Measurements from ENCODE around the gene TBC1D16. TPM values are rescaled to one million over a fixed set of nuclear protein-coding genes. Genes with fewer than 3 reads are reported as not detected.
A peak's percentile ranks its signal among the peaks of the same experiment; 100 is the strongest.

TBC1D16 gene
- total RNA-seq, 1 donor from 2014 or later, result 21.2 TPM

DNA sequence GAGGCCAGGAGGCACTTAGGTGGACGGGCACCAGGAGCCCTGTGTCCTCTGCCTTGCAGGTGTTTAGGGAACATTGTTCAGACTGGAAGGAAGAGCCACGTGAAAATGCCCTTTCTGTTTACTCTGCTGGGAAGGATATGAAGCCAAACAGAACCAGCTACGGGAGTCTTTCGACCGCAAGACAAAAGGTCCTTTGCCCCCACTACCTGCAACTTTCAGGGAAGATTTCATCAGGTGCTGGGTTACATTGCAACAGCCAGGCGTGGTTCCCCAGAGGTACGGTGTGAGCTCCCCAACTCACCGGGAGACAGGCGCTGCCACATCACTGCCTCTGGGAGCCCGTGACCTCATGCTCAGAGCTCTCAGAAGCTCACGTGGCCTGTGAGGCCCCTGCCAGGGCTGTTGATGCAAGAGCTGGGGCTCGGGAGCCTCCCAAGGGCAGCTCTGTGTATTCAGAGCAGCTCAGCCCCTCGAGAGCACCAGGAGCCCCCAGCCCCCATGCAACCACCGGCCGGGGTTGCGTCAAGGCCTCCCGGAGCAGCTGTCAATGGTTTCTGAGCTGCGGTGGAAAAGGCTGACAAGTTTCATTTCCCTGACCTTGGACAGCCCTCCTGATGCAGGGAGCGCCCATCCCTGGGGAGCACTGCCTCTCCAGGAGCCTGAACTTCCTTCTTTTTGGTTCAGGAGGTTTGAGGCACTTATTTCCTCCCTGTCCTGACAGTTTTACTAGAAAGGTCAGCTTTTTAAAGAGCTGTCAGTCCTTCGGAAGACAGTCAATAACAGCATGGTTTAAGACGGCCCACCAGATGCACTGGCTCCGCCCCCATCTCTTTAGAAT is 42.1 kb downstream of the TBC1D16 start:
- H2AFZ ChIP-seq (replicated peaks), result no peak overlapping the region
- H3K27me3 ChIP-seq, result peaks cover 11% of the 10 kb centered on the region
- Mint-ChIP-seq H3K4me3 (no peak overlapping the region), H3K36me3 (peaks cover 7% of the 10 kb centered on the region), H3K4me1 (peaks cover 38% of the 10 kb centered on the region), H3K27me3 (ENCODE audit: insufficient read depth, low read depth) (peaks cover 5% of the 10 kb centered on the region), H3K9me3 (no peaks in the 10 kb centered on the region), H3K27ac (no peak overlapping the region)
- H3K36me3 ChIP-seq, result no peaks in the 10 kb centered on the region
- no peaks in the 10 kb centered on the region for H3K9me3 ChIP-seq (ENCODE audit: low read depth)
- no peak overlapping the region for H3K4me2 ChIP-seq
- H4K20me1 ChIP-seq (ENCODE audit: low read depth), result peaks cover 50% of the 10 kb centered on the region
- no peak overlapping the region for H3K4me3 ChIP-seq
- TF ChIP-seq CTCF (IDR thresholded peaks at IDR 0.05), result no peak
- TF ChIP-seq EZH2phosphoT487 (IDR thresholded peaks at IDR 0.05), result no peak
- no peak for TF ChIP-seq EZH2 (IDR thresholded peaks at IDR 0.05)
- H3K79me2 ChIP-seq (ENCODE audit: low read depth), result peaks cover 1% of the 10 kb centered on the region
- no peak overlapping the region for H3K9ac ChIP-seq
- peaks cover 20% of the 10 kb centered on the region for H3K4me1 ChIP-seq
- DNase-seq (ENCODE audit: low spot score), result peak; percentile 32
- no peaks in the 10 kb centered on the region for H3F3A ChIP-seq (ENCODE audit: low read depth)
- H3K27ac ChIP-seq, result no peak overlapping the region

DNA sequence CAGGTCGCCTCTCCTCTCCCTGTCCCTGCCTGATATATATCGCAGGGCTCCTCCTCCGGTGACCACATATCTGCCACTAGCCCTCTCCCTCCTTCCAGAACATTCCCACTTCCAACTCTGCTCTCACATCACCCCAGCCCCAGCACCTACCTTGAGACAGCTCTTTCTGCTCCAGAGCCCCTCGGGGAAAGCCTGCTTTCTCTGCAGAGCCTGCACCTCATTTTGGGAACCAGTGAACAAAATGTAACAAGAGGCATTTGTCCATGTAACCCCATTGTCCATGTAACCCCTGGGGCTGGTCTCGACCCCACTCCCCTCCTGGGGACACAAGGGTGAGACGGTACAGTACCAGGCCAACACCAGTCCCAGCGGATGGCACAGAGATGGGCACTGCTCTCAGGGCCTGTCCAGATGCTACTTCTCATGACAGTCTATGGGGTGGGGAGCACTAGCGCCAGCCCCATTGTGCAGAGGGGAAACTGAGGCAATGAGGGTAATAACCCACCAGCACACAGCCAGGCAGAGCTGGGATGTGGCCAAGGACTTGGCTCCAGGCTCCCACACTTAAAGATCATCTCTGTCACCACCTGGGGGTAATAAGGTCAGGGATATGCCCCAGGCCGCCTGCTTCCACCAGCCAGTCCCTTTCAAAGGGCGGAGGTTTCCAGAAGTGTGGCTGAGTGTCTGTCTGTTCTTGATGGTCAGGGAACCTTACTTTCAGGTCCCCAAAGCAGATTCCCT is 42.9 kb downstream of the TBC1D16 start:
- Histone ChIP-seq H3K79me2 (ENCODE audit: low read depth) (peaks cover 9% of the 10 kb centered on the region), H3K27ac (no peak overlapping the region), H3K4me3 (no peak overlapping the region), H3F3A (ENCODE audit: low read depth) (no peaks in the 10 kb centered on the region), H3K36me3 (no peaks in the 10 kb centered on the region), H3K9me3 (ENCODE audit: low read depth) (no peaks in the 10 kb centered on the region), H4K20me1 (ENCODE audit: low read depth) (peaks cover 58% of the 10 kb centered on the region), H3K4me1 (peaks cover 27% of the 10 kb centered on the region), H3K9ac (no peak overlapping the region), H2AFZ (replicated peaks) (no peak overlapping the region), H3K27me3 (peaks cover 11% of the 10 kb centered on the region), H3K4me2 (peak overlapping the region; percentile 94)
- H3K36me3 Mint-ChIP-seq, result peaks cover 5% of the 10 kb centered on the region
- TF ChIP-seq CTCF (IDR thresholded peaks at IDR 0.05), result no peak
- no peak for TF ChIP-seq EZH2phosphoT487 (IDR thresholded peaks at IDR 0.05)
- TF ChIP-seq EZH2 (IDR thresholded peaks at IDR 0.05), result no peak
- no peaks in the 10 kb centered on the region for H3K9me3 Mint-ChIP-seq
- DNase-seq (ENCODE audit: low spot score), result no peak
- H3K27ac Mint-ChIP-seq, result peak overlapping the region; percentile 81
- H3K4me3 Mint-ChIP-seq, result peak overlapping the region; percentile 69
- peaks cover 45% of the 10 kb centered on the region for H3K4me1 Mint-ChIP-seq
- H3K27me3 Mint-ChIP-seq (ENCODE audit: insufficient read depth, low read depth), result peaks cover 5% of the 10 kb centered on the region

DNA sequence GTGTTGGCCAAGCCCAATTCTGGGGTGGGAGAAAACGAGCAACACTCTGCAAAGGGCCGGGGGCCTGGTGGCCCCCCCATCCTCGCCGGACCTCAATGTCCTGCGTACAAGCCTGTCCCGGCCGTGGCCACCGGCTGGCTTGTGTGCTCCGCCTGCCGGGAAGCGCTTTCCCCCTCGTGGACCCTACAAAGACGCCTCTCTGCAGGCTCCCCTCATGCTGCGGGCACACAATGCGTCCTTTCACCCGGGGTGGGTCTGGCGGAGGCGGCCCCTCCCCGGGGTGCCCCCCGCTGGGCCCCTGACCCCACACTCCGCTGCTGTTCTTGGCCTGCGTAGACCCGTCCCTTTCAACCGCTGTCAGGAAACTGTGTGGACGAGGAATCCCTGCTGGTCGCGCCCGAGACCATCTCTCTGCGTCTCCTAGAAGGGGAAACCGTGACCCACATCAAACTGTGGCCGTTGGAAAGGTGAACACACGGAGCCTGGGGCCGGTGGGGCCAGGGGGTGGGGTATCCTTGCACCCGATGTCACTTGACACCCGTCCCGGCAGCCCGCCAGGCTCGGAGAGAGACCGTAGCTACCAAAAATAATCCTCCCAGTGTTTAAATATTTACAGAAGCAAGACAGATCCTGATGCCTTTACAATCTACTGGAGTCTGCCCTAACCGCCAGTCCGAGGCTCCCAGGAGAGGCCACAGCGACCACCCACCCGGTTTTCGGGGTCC is 43.6 kb downstream of the TBC1D16 start:
- H3K4me2 ChIP-seq, result peak overlapping the region; percentile 94
- H3K79me2 ChIP-seq (ENCODE audit: low read depth), result peaks cover 9% of the 10 kb centered on the region
- peaks cover 11% of the 10 kb centered on the region for H3K27me3 ChIP-seq
- peaks cover 65% of the 10 kb centered on the region for H4K20me1 ChIP-seq (ENCODE audit: low read depth)
- H3K9me3 Mint-ChIP-seq, result no peaks in the 10 kb centered on the region
- H3K9ac ChIP-seq, result no peak overlapping the region
- peaks cover 31% of the 10 kb centered on the region for H3K4me1 ChIP-seq
- H3K4me1 Mint-ChIP-seq, result peaks cover 50% of the 10 kb centered on the region
- TF ChIP-seq EZH2phosphoT487 (IDR thresholded peaks at IDR 0.05) (no peak), EZH2 (IDR thresholded peaks at IDR 0.05) (peak; percentile 59), CTCF (IDR thresholded peaks at IDR 0.05) (peak; percentile 4)
- peak overlapping the region; percentile 69 for H3K4me3 Mint-ChIP-seq
- peak overlapping the region; percentile 53 for H3K4me3 ChIP-seq
- no peaks in the 10 kb centered on the region for H3F3A ChIP-seq (ENCODE audit: low read depth)
- H3K36me3 ChIP-seq, result no peaks in the 10 kb centered on the region
- H3K27me3 Mint-ChIP-seq (ENCODE audit: insufficient read depth, low read depth), result peaks cover 5% of the 10 kb centered on the region
- H2AFZ ChIP-seq (replicated peaks), result peak overlapping the region; percentile 52
- H3K9me3 ChIP-seq (ENCODE audit: low read depth), result no peaks in the 10 kb centered on the region
- H3K36me3 Mint-ChIP-seq, result peaks cover 5% of the 10 kb centered on the region
- DNase-seq (ENCODE audit: low spot score), result peak; percentile 40
- peak overlapping the region; percentile 81 for H3K27ac Mint-ChIP-seq
- no peak overlapping the region for H3K27ac ChIP-seq
